K562 (cell line): Measurements from ENCODE around the gene GPR162. TPM values are rescaled to one million over a fixed set of nuclear protein-coding genes. Genes with fewer than 3 reads are reported as not detected.

Experiments used
- KAT2B ChIP-seq: IDR thresholded peaks from one replicate; pipeline ENCODE4 v1.6.1; 2012; ENCODE audit warnings: low read depth, mild to moderate bottlenecking, control low read depth, inconsistent platforms, low read length, moderate library complexity
- KLF13 ChIP-seq: fragments of 450-650 bp; IDR thresholded peaks from 2 replicates; pipeline ENCODE4 v1.6.1; 2016; ENCODE audit warnings: missing genetic modification characterization, low read depth, mild to moderate bottlenecking, missing compliant biosample characterization, moderate library complexity, borderline replicate concordance
- MTA2 ChIP-seq: fragments of 450-650 bp; IDR thresholded peaks from 2 replicates; pipeline ENCODE4 v1.6.1; 2016; ENCODE audit warnings: low read depth
- MXI1 ChIP-seq: IDR thresholded peaks from 2 replicates; pipeline ENCODE4 v1.6.1; 2011; ENCODE audit warnings: low read depth, mild to moderate bottlenecking, improper control_type of control experiment, low read length
- SETDB1 ChIP-seq: IDR thresholded peaks from one replicate; pipeline ENCODE4 v1.6.1; 2012; ENCODE audit warnings: low read length, control low read depth, inconsistent platforms
- SMARCC2 ChIP-seq: fragments of 450-650 bp; IDR thresholded peaks from 2 replicates; pipeline ENCODE4 v1.6.1; 2017; ENCODE audit warnings: antibody characterized with exemption, moderate library complexity, mild to moderate bottlenecking, low read depth
- SREBF2 ChIP-seq: sonication (generic); formaldehyde crosslinking; IDR thresholded peaks from 2 replicates; pipeline ENCODE4 v1.4.0; 2020; ENCODE audit warnings: mild to moderate bottlenecking, missing genetic modification reagents
- ZNF311 ChIP-seq: fragments of 250-450 bp; sonication (Bioruptor Pico); IDR thresholded peaks from 2 replicates; pipeline ENCODE4 v1.4.0; 2020; ENCODE audit warnings: mild to moderate bottlenecking, moderate library complexity
- ZNF699 ChIP-seq: fragments of 250-450 bp; sonication (Bioruptor Pico); IDR thresholded peaks from 2 replicates; pipeline ENCODE4 v1.8.0; 2021; ENCODE audit warnings: mild to moderate bottlenecking, moderate library complexity; ENCODE audit not compliant: insufficient replicate concordance
- ZNF740 ChIP-seq, 3 experiments: fragments of 200-800 bp in 1 of 3; sonication (Bioruptor generic) in 1 of 3; sonication (generic) in 1 of 3; formaldehyde crosslinking in 1 of 3; IDR thresholded peaks; 2 replicates each; pipeline versions ENCODE4 v1.6.1 to v1.8.0; 2016 to 2022; ENCODE audit warnings: mild to moderate bottlenecking in 2 of 3, missing compliant biosample characterization in 2 of 3, missing genetic modification characterization in 2 of 3, missing genetic modification reagents in 1 of 3
- polyA plus RNA-seq, 8 experiments: library from polyadenylated mRNA; depleted of rRNA in 4 of 8; stranded (reverse) in 5 of 8; unstranded in 3 of 8; fragments of >200 nt; fragmentation: Nextera tagmentation in 2 of 8; fragmentation: Illumina TruSeq in 1 of 8; extraction: Ambion mirVana in 2 of 8; extraction: Trizol in 1 of 8; gene quantifications; 2 replicates each; pipeline versions ENCODE4 v1.2.1 to v1.2.3, GENCODE V29; 2011 to 2014; ENCODE audit warnings: inconsistent platforms in 1 of 8, missing spikeins in 1 of 8
- total RNA-seq, 7 experiments: library from RNA; depleted of rRNA in 6 of 7; stranded (reverse); fragments of >200 nt in 6 of 7; fragmentation: Illumina TruSeq in 2 of 7; extraction: Trizol in 2 of 7; gene quantifications; 2 replicates each; pipeline versions ENCODE4 v1.2.1 to v1.2.3, GENCODE V29; 2011 to 2021; ENCODE audit warnings: low replicate concordance in 1 of 7
- TF ChIP-seq, protein P1 (sequence below): sonication (generic); formaldehyde crosslinking; IDR thresholded peaks from 2 replicates; pipeline ENCODE4 v1.8.1; 2023; ENCODE audit warnings: missing genetic modification reagents, mild to moderate bottlenecking, borderline replicate concordance
- TF ChIP-seq, protein P2 (sequence below): fragments of 250-450 bp; sonication (Bioruptor Pico); IDR thresholded peaks from 2 replicates; pipeline ENCODE4 v1.5.0; 2021
- TF ChIP-seq, protein P3 (sequence below): sonication (generic); formaldehyde crosslinking; IDR thresholded peaks from 2 replicates; pipeline ENCODE4 v1.8.0; 2022; ENCODE audit warnings: mild to moderate bottlenecking, low read depth, missing genetic modification reagents
- TF ChIP-seq, protein P4 (sequence below): fragments of 250-450 bp; sonication (Bioruptor Pico); IDR thresholded peaks from 2 replicates; pipeline ENCODE4 v1.4.0; 2020; ENCODE audit warnings: mild to moderate bottlenecking

The GPR162 gene
- total and polyA plus RNA-seq, 9 of the 15 experiments (the other 6 are each of a cell fraction or from before 2014, with no cell fraction given), result 0.65 to 1.8 (median 1.1) TPM; not detected in 2

GRCh38 chr12:6873094-6874014 is 51.7 kb downstream of the GPR162 start, which contains the start of gene SPSB2 (continued):
- TF ChIP-seq, protein P1, sequence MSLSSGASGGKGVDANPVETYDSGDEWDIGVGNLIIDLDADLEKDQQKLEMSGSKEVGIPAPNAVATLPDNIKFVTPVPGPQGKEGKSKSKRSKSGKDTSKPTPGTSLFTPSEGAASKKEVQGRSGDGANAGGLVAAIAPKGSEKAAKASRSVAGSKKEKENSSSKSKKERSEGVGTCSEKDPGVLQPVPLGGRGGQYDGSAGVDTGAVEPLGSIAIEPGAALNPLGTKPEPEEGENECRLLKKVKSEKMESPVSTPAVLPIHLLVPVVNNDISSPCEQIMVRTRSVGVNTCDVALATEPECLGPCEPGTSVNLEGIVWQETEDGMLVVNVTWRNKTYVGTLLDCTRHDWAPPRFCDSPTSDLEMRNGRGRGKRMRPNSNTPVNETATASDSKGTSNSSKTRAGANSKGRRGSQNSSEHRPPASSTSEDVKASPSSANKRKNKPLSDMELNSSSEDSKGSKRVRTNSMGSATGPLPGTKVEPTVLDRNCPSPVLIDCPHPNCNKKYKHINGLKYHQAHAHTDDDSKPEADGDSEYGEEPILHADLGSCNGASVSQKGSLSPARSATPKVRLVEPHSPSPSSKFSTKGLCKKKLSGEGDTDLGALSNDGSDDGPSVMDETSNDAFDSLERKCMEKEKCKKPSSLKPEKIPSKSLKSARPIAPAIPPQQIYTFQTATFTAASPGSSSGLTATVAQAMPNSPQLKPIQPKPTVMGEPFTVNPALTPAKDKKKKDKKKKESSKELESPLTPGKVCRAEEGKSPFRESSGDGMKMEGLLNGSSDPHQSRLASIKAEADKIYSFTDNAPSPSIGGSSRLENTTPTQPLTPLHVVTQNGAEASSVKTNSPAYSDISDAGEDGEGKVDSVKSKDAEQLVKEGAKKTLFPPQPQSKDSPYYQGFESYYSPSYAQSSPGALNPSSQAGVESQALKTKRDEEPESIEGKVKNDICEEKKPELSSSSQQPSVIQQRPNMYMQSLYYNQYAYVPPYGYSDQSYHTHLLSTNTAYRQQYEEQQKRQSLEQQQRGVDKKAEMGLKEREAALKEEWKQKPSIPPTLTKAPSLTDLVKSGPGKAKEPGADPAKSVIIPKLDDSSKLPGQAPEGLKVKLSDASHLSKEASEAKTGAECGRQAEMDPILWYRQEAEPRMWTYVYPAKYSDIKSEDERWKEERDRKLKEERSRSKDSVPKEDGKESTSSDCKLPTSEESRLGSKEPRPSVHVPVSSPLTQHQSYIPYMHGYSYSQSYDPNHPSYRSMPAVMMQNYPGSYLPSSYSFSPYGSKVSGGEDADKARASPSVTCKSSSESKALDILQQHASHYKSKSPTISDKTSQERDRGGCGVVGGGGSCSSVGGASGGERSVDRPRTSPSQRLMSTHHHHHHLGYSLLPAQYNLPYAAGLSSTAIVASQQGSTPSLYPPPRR, result no peak
- TF ChIP-seq, protein P2, sequence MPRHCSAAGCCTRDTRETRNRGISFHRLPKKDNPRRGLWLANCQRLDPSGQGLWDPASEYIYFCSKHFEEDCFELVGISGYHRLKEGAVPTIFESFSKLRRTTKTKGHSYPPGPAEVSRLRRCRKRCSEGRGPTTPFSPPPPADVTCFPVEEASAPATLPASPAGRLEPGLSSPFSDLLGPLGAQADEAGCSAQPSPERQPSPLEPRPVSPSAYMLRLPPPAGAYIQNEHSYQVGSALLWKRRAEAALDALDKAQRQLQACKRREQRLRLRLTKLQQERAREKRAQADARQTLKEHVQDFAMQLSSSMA (CRISPR knock-in tag), result no peak
- TF ChIP-seq MTA2, result no peak
- no peak for TF ChIP-seq SETDB1
- TF ChIP-seq MXI1, result peak; percentile 45; the same call in 1 of the 2 replicates
- TF ChIP-seq, protein P3, sequence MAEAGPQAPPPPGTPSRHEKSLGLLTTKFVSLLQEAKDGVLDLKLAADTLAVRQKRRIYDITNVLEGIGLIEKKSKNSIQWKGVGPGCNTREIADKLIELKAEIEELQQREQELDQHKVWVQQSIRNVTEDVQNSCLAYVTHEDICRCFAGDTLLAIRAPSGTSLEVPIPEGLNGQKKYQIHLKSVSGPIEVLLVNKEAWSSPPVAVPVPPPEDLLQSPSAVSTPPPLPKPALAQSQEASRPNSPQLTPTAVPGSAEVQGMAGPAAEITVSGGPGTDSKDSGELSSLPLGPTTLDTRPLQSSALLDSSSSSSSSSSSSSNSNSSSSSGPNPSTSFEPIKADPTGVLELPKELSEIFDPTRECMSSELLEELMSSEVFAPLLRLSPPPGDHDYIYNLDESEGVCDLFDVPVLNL (CRISPR knock-in tag), result no peak
- TF ChIP-seq KAT2B, result no peak
- peak; percentile 57; the same call in 1 of the 2 replicates for TF ChIP-seq KLF13
- TF ChIP-seq SMARCC2, result no peak
- TF ChIP-seq, protein P4, sequence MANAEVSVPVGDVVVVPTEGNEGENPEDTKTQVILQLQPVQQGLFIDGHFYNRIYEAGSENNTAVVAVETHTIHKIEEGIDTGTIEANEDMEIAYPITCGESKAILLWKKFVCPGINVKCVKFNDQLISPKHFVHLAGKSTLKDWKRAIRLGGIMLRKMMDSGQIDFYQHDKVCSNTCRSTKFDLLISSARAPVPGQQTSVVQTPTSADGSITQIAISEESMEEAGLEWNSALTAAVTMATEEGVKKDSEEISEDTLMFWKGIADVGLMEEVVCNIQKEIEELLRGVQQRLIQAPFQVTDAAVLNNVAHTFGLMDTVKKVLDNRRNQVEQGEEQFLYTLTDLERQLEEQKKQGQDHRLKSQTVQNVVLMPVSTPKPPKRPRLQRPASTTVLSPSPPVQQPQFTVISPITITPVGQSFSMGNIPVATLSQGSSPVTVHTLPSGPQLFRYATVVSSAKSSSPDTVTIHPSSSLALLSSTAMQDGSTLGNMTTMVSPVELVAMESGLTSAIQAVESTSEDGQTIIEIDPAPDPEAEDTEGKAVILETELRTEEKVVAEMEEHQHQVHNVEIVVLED, result no peak
- TF ChIP-seq SREBF2, result no peak
- no peak for TF ChIP-seq ZNF699 (CRISPR knock-in tag)
- no peak for TF ChIP-seq ZNF740 (CRISPR knock-in tag; IDR thresholded peaks at IDR 0.05)
- TF ChIP-seq ZNF740 (tag; IDR thresholded peaks at IDR 0.05), result no peak
- no peak for TF ChIP-seq ZNF311
